Chondrocyte (in vitro differentiated cells): Measurements from ENCODE around the gene ZFP64. TPM values are rescaled to one million over a fixed set of nuclear protein-coding genes. Genes with fewer than 3 reads are reported as not detected.

Experiments
- DNase-seq: peaks from one replicate; pipeline ENCODE4 v3.0.0; 2021; ENCODE audit warnings: mixed read lengths, low spot score
- H3K27ac Mint-ChIP-seq: one replicate; pipeline ENCODE4 v1.8.0; 2021; ENCODE audit warnings: mild to moderate bottlenecking, moderate library complexity, mixed read lengths; ENCODE audit not compliant: unreplicated experiment
- H3K27me3 Mint-ChIP-seq: 2 replicates; pipeline ENCODE4 v1.8.0; 2021; ENCODE audit warnings: low read depth, mixed read lengths
- H3K36me3 Mint-ChIP-seq: 2 replicates; pipeline ENCODE4 v1.8.0; 2021; ENCODE audit warnings: low read depth, mixed read lengths
- H3K4me1 Mint-ChIP-seq: 2 replicates; pipeline ENCODE4 v1.8.0; 2021; ENCODE audit warnings: low read depth, mild to moderate bottlenecking, mixed read lengths
- H3K4me3 Mint-ChIP-seq: one replicate; pipeline ENCODE4 v1.8.0; 2021; ENCODE audit warnings: mild to moderate bottlenecking, moderate library complexity, mixed read lengths; ENCODE audit not compliant: unreplicated experiment
- H3K9me3 Mint-ChIP-seq: 2 replicates; pipeline ENCODE4 v1.8.0; 2021; ENCODE audit warnings: low read depth, mixed read lengths
- total RNA-seq: library from RNA; stranded (reverse); gene quantifications from 3 replicates; pipeline ENCODE4 v1.2.1, GENCODE V29; 2021
- TF ChIP-seq, protein P1 (sequence below): fragments of 200-600 bp; sonication (generic); IDR thresholded peaks from 2 replicates; pipeline ENCODE4 v1.5.0; 2021; ENCODE audit warnings: antibody characterized with exemption, mild to moderate bottlenecking, moderate library complexity

ZFP64 gene
- total RNA-seq, 1 donor from 2014 or later = 26.8 TPM

DNA sequence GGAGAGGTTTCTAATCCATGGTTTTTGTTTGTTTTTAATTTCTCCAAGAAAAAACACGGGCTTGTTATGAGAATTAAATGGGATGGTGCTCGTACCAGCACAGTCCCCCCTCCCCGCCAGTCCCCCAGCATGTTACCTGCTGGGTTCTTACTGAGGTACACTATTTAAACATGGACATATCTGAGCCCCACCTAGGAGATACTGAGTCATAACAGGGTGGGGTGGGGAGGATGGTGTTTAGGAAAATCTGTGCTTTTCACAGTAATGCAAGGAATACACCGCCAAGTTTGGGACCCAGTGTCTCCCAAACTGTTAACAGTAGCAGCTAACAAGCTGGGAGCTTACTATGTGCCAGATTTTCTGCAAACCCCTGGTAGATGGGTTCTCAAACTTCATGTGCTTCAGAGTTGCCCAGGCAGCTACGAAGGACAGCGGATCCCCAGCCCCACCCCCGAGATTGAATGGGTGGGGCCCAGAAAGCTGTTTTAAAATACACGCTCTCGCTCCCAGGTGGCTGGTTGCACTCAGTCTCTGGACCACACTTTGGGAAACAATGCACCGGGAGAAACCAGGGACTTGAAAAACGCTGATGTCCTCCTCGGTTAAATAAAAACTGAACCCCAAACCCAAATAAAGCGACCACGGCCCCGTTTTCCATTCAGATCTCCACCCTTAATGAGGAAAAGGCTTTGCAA, 995 bp downstream of the ZFP64 start:
- H3K9me3 Mint-ChIP-seq = no peaks in the 10 kb centered on the region
- DNase-seq = no peak
- peaks cover 19% of the 10 kb centered on the region for H3K4me1 Mint-ChIP-seq

DNA sequence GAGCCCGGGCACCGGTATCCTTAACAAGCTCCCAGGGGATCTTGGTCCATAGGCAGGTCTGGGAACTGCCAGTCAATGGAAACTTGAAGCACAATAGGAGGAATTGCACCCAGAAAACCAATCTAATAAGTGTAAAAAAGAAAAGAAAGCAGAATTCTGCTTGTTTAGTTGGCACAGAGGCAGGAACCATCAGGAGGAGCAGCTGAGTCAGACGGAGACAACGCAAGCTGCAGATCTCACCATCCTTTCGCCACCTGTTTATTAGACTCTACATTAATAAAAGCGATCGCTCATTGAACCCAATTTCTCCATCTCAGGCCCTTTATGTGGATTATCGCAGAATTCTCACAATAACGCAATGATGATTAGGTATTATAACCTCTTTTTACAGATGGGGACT, 9.8 kb downstream of the ZFP64 start:
- Mint-ChIP-seq H3K9me3 (no peaks in the 10 kb centered on the region), H3K27me3 (no peaks in the 10 kb centered on the region), H3K4me3 (no peak overlapping the region), H3K4me1 (peaks cover 14% of the 10 kb centered on the region), H3K27ac (no peak overlapping the region), H3K36me3 (peaks cover 21% of the 10 kb centered on the region)
- TF ChIP-seq, protein P1, sequence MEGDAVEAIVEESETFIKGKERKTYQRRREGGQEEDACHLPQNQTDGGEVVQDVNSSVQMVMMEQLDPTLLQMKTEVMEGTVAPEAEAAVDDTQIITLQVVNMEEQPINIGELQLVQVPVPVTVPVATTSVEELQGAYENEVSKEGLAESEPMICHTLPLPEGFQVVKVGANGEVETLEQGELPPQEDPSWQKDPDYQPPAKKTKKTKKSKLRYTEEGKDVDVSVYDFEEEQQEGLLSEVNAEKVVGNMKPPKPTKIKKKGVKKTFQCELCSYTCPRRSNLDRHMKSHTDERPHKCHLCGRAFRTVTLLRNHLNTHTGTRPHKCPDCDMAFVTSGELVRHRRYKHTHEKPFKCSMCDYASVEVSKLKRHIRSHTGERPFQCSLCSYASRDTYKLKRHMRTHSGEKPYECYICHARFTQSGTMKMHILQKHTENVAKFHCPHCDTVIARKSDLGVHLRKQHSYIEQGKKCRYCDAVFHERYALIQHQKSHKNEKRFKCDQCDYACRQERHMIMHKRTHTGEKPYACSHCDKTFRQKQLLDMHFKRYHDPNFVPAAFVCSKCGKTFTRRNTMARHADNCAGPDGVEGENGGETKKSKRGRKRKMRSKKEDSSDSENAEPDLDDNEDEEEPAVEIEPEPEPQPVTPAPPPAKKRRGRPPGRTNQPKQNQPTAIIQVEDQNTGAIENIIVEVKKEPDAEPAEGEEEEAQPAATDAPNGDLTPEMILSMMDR = no peak
- DNase-seq = no peak

More for the DNA sequence above, 995 bp downstream of the ZFP64 start:
- H3K27ac Mint-ChIP-seq = peak overlapping the region; percentile 83
- peak overlapping the region; percentile 93 for H3K4me3 Mint-ChIP-seq
- H3K27me3 Mint-ChIP-seq = no peaks in the 10 kb centered on the region
- TF ChIP-seq, protein P1 = no peak
- peaks cover 5% of the 10 kb centered on the region for H3K36me3 Mint-ChIP-seq

DNA sequence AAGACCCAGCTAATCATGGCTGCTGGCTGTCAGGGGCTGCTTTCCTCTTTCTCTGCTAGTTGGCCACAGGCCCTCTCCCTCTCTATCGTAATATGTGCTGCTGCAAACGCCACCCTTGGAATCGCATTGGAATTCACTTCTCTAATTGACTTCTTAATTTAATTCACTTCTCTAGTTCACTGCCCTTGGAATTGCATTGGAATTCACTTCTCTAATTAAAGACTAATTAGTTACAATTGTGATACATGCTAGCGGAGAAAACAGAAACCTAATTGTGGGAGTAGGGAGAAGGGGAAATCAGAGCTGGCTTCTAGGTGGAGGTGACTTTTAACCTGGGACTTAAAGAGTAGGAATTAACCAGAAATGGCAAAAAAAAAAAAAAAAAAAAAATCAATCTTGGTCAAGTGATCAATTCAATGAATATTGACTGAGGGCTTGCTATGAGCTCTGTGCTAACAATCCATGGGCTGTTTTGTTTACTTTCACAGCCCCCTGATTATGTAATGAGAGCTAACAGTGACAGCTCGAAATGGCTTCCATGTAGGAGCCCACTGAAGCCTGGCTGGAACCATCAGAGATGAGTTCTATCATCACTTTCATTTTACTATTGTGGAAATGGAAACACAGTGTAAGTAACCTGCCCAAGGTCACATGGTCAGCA, 11.3 kb downstream of the ZFP64 start:
- no peak for DNase-seq
- no peak overlapping the region for H3K27ac Mint-ChIP-seq
- H3K36me3 Mint-ChIP-seq = peaks cover 18% of the 10 kb centered on the region
- no peaks in the 10 kb centered on the region for H3K9me3 Mint-ChIP-seq
- H3K4me3 Mint-ChIP-seq = no peak overlapping the region
- no peaks in the 10 kb centered on the region for H3K27me3 Mint-ChIP-seq
- H3K4me1 Mint-ChIP-seq = peaks cover 14% of the 10 kb centered on the region
- TF ChIP-seq, protein P1 = no peak

DNA sequence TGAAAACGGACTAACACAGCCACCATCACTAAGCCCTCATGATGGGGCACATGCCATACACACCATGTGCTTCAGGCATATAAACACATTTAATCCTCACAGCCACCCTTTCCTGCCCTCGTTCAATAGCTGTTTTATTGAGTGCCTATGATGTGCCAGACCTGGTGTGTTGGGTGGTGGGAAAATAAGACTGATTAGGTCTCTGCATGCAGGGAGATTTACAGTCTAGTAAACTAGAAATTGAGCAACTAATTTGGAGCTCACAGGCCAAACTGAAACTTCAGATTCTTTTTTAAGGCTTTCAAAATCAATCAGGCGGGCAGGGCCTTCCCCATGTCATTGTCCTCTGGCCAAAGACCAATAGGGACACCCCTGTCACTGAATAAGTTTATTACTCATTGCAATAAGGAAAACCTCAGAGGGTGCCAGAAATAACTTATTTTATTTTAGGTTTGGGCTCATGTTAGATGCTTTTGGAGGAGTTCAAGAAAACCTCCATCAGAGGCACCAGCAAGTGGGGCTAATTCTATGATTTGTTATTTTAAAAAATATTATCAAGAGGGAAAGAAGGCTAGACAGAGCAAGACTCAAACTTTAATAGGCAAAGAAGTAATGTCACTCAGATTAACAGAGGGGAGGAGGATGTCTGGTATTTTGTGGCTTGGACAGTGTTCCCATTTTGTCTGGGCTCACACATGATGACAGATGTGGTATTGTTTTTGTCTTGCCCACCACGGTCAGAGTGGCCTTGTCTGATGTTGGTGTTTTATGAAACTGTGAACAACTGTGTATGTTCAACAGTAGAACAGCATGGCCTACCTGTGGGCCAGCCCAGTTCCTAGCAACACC, 12.0 kb downstream of the ZFP64 start:
- Mint-ChIP-seq H3K4me3 (no peak overlapping the region), H3K9me3 (no peaks in the 10 kb centered on the region), H3K27me3 (no peaks in the 10 kb centered on the region), H3K4me1 (peaks cover 14% of the 10 kb centered on the region), H3K36me3 (peaks cover 14% of the 10 kb centered on the region), H3K27ac (peak overlapping the region; percentile 14)
- no peak for DNase-seq
- TF ChIP-seq, protein P1 = no peak

DNA sequence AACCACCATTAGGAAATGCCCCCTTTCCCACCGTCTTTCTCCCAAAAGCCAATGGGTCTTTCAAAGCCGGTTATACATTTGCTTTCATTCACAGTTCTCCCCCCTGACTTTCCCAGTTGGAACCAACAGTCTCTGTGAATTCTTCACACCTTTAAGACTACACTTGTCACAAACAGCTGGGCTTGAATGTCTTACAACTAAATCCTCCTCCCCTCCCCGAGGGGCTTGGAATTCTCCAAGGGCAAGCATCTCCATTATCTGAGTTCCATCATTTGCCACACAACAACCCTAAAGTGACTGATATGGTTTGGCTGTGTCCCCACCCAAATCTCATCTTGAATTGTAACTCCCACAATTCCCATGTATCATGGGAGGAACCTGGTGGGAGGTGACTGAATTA, 12.9 kb downstream of the ZFP64 start:
- H3K4me3 Mint-ChIP-seq = no peak overlapping the region
- H3K27me3 Mint-ChIP-seq = no peaks in the 10 kb centered on the region
- no peak overlapping the region for H3K27ac Mint-ChIP-seq
- no peaks in the 10 kb centered on the region for H3K9me3 Mint-ChIP-seq
- TF ChIP-seq, protein P1 = no peak
- H3K36me3 Mint-ChIP-seq = peaks cover 11% of the 10 kb centered on the region
- peaks cover 14% of the 10 kb centered on the region for H3K4me1 Mint-ChIP-seq
- DNase-seq = no peak
